HG03139 (cell line): ENCODE results near the gene ITGB3.
"Not testable (repeated sequence)": the region's sequence is repeated elsewhere in the genome, so short reads cannot be mapped to it uniquely, and the experiment has no call there.

ENCODE experiments used
- ATAC-seq: cut with Tn5 transposase; IDR thresholded peaks from one replicate; pipeline ENCODE4 v1.9.1; 2021; ENCODE audit not compliant: unreplicated experiment

ITGB3 gene

GRCh38 chr17:47253541-47254402 is at the start of gene ITGB3:
TSS of gene ITGB3 (plus strand) at chr17:47253827. CDS start at chr17:47253862, 35 bp downstream.
- peak; percentile 64 for ATAC-seq

GRCh38 chr17:47203984-47204721 is 49.5 kb upstream of the ITGB3 start:
- ATAC-seq = no peak

- peak; percentile 46 for ATAC-seq
Observed at GRCh38 chr17:47204722-47205418, 48.8 kb upstream of the ITGB3 start.

- peak; percentile 49 for ATAC-seq
Observed at GRCh38 chr17:47205419-47205963, 48.1 kb upstream of the ITGB3 start.

- ATAC-seq = no peak
Observed at GRCh38 chr17:47207143-47208067, 46.2 kb upstream of the ITGB3 start.

GRCh38 chr17:47208744-47209488 is 44.7 kb upstream of the ITGB3 start, which contains the start of gene MYL4:
TSS of gene MYL4 (plus strand) at chr17:47209348. CDS start at chr17:47209423, 75 bp downstream.
- ATAC-seq = no peak

- ATAC-seq = no peak
Observed at GRCh38 chr17:47209499-47209898, 44.1 kb upstream of the ITGB3 start.

GRCh38 chr17:47210105-47210504 is 43.5 kb upstream of the ITGB3 start:
- no peak for ATAC-seq

- ATAC-seq = no peak
Observed at GRCh38 chr17:47210779-47211178, 42.8 kb upstream of the ITGB3 start.

GRCh38 chr17:47212458-47212857 is 41.2 kb upstream of the ITGB3 start:
- ATAC-seq = no peak

GRCh38 chr17:47213540-47213939 is 40.1 kb upstream of the ITGB3 start:
- no peak for ATAC-seq

GRCh38 chr17:47214931-47215330 is 38.7 kb upstream of the ITGB3 start:
- no peak for ATAC-seq

- ATAC-seq = not testable (repeated sequence)
Observed at GRCh38 chr17:47216821-47217220, 36.8 kb upstream of the ITGB3 start.

- not testable (repeated sequence) for ATAC-seq
Observed at GRCh38 chr17:47217279-47217678, 36.3 kb upstream of the ITGB3 start.

GRCh38 chr17:47218896-47219430 is 34.7 kb upstream of the ITGB3 start:
- ATAC-seq = no peak

- no peak for ATAC-seq
Observed at GRCh38 chr17:47219621-47220475, 33.8 kb upstream of the ITGB3 start.

- ATAC-seq = no peak
Observed at GRCh38 chr17:47220531-47220999, 33.1 kb upstream of the ITGB3 start.

- no peak for ATAC-seq
Observed at GRCh38 chr17:47221154-47221553, 32.5 kb upstream of the ITGB3 start.
